GM12878 (cell line): ENCODE data around the gene CSMD2. TPM values are rescaled to one million over a fixed set of nuclear protein-coding genes. Genes with fewer than 3 reads are reported as not detected.

Experiments
- ATAC-seq: fragments of 200-7000 bp; cut with Tn5 transposase; 3 replicates; pipeline ENCODE4 v1.9.1; 2020; ENCODE audit warnings: mild to moderate bottlenecking, moderate library complexity
- BruUV-seq: library from RNA; stranded (reverse); fragments of 400-500 nt; replicated peaks from 2 replicates; lab custom pipeline; 2021; lab: Mats Ljungman, UMichigan
- CTCF ChIA-PET: fragments of 300-600 bp; sonication (Branson Sonifier 250); formaldehyde crosslinking; extraction: SDS; loops from one replicate; lab custom pipeline; 2021; ENCODE audit warnings: inconsistent platforms; lab: Yijun Ruan, JAX
- POLR2A ChIA-PET: fragments of 350-600 bp; formaldehyde crosslinking; extraction: SDS; loops from one replicate; lab custom pipeline; 2021; ENCODE audit warnings: inconsistent platforms; lab: Charles Lee
- RAD21 ChIA-PET: fragments of 300-600 bp; sonication (Branson Sonifier 250); formaldehyde crosslinking; loops from one replicate; lab custom pipeline; 2023; ENCODE audit warnings: antibody characterized with exemption; ENCODE audit not compliant: unreplicated experiment; lab: Charles Lee
- SMC1A ChIA-PET: fragments of 300-600 bp; sonication (Branson Sonifier 250); formaldehyde crosslinking; loops from one replicate; lab custom pipeline; 2023; ENCODE audit not compliant: unreplicated experiment, uncharacterized antibody; lab: Charles Lee
- DNase-seq: peaks from one replicate; pipeline ENCODE4 v3.0.0-alpha.2; 2011; ENCODE audit warnings: low read depth, low spot score
- FAIRE-seq: peaks from 3 replicates; lab custom pipeline; 2011; peaks lifted over from hg19 to GRCh38; lab: Jason Lieb, UNC
- H2AFZ ChIP-seq: 2 replicates; pipeline ENCODE4 v1.6.0; 2011; ENCODE audit warnings: low read depth, low read length, control low read depth; ENCODE audit not compliant: control insufficient read depth
- H3K27ac ChIP-seq: 2 replicates; pipeline ENCODE4 v1.5.1; 2011; ENCODE audit warnings: control low read depth; ENCODE audit not compliant: control insufficient read depth, insufficient read depth
- H3K27me3 ChIP-seq, 2 experiments: replicated peaks in 1 of 2; 2 replicates each; pipeline versions ENCODE4 v1.6.0 to v1.6.1; 2011; ENCODE audit warnings: low read length in 1 of 2; ENCODE audit not compliant: control insufficient read depth in 2 of 2, insufficient read depth in 2 of 2
- H3K36me3 ChIP-seq, 2 experiments: 2 replicates each; pipeline ENCODE4 v1.5.1; 2011; ENCODE audit warnings: low read length in 1 of 2; ENCODE audit not compliant: control insufficient read depth in 2 of 2, insufficient read depth in 2 of 2
- H3K4me1 ChIP-seq: 2 replicates; pipeline ENCODE4 v1.6.1; 2011; ENCODE audit warnings: mild to moderate bottlenecking, low read length, moderate library complexity, mixed read lengths; ENCODE audit not compliant: control insufficient read depth, insufficient read depth
- H3K4me2 ChIP-seq: 2 replicates; pipeline ENCODE4 v1.6.0; 2011; ENCODE audit warnings: control low read depth; ENCODE audit not compliant: control insufficient read depth, insufficient read depth
- H3K4me3 ChIP-seq: fragments of 200-600 bp; sonication (generic); 2 replicates; pipeline ENCODE4 v1.5.1; 2016
- H3K79me2 ChIP-seq: 2 replicates; pipeline ENCODE4 v1.6.0; 2011; ENCODE audit warnings: low read length; ENCODE audit not compliant: control insufficient read depth, insufficient read depth
- H3K9ac ChIP-seq: 2 replicates; pipeline ENCODE4 v1.8.0; 2011; ENCODE audit warnings: low read length, control low read depth, mixed read lengths; ENCODE audit not compliant: control insufficient read depth, insufficient read depth
- H3K9me3 ChIP-seq: replicated peaks from 3 replicates; pipeline ENCODE4 v1.5.1; 2011; ENCODE audit warnings: mild to moderate bottlenecking, low read length; ENCODE audit not compliant: control insufficient read depth, insufficient read depth
- H4K20me1 ChIP-seq: 2 replicates; pipeline ENCODE4 v1.6.0; 2011; ENCODE audit not compliant: control insufficient read depth, insufficient read depth
- BRCA1 ChIP-seq: IDR thresholded peaks from 2 replicates; pipeline ENCODE4 v1.6.1; 2011; ENCODE audit warnings: low read depth, low read length, improper control_type of control experiment
- IRF4 ChIP-seq: IDR thresholded peaks from 2 replicates; pipeline ENCODE4 v1.6.1; 2011; ENCODE audit warnings: low read depth, low read length
- KAT2A ChIP-seq: conservative IDR thresholded peaks from 2 replicates; pipeline ENCODE4 v1.6.1; 2011; ENCODE audit warnings: low read depth, low read length; ENCODE audit not compliant: control insufficient read depth
- KDM1A ChIP-seq: fragments of 200-600 bp; sonication (generic); IDR thresholded peaks from 2 replicates; pipeline ENCODE4 v1.6.1; 2016; ENCODE audit warnings: borderline replicate concordance
- NBN ChIP-seq: fragments of 450-650 bp; IDR thresholded peaks from 2 replicates; pipeline ENCODE4 v1.6.1; 2016
- NFIC ChIP-seq: IDR thresholded peaks from 2 replicates; pipeline ENCODE4 v1.6.1; 2012; ENCODE audit warnings: low read depth, mild to moderate bottlenecking, inconsistent platforms, low read length, moderate library complexity
- NFXL1 ChIP-seq: fragments of 450-650 bp; IDR thresholded peaks from 2 replicates; pipeline ENCODE4 v1.6.1; 2017; ENCODE audit warnings: antibody characterized with exemption, mild to moderate bottlenecking, borderline replicate concordance
- NKRF ChIP-seq: fragments of 450-650 bp; conservative IDR thresholded peaks from 2 replicates; pipeline ENCODE4 v1.6.1; 2017; ENCODE audit warnings: mild to moderate bottlenecking, moderate library complexity
- PAX5 ChIP-seq: IDR thresholded peaks from 2 replicates; pipeline ENCODE4 v1.6.1; 2011; ENCODE audit warnings: low read depth, low read length, borderline replicate concordance
- RAD51 ChIP-seq: fragments of 450-650 bp; IDR thresholded peaks from 2 replicates; pipeline ENCODE4 v1.6.1; 2016; ENCODE audit warnings: moderate library complexity, mild to moderate bottlenecking, inconsistent platforms
- RUNX3 ChIP-seq: IDR thresholded peaks from 2 replicates; pipeline ENCODE4 v1.6.1; 2012; ENCODE audit warnings: low read length, inconsistent platforms
- SKIL ChIP-seq: fragments of 450-650 bp; IDR thresholded peaks from 2 replicates; pipeline ENCODE4 v1.6.1; 2017; ENCODE audit warnings: mild to moderate bottlenecking, low read depth, inconsistent platforms; ENCODE audit not compliant: poor library complexity, severe bottlenecking
- SPI1 ChIP-seq: IDR thresholded peaks from 2 replicates; pipeline ENCODE4 v1.6.1; 2011; ENCODE audit warnings: low read depth, mild to moderate bottlenecking, low read length, moderate library complexity, borderline replicate concordance; ENCODE audit not compliant: insufficient read depth
- SUZ12 ChIP-seq: fragments of 200-600 bp; sonication (generic); IDR thresholded peaks from one replicate; pipeline ENCODE4 v1.6.1; 2018; ENCODE audit warnings: antibody characterized with exemption, mild to moderate bottlenecking; ENCODE audit not compliant: unreplicated experiment
- USF1 ChIP-seq: IDR thresholded peaks from 2 replicates; pipeline ENCODE4 v1.6.1; 2011; ENCODE audit warnings: borderline replicate concordance, low read depth, mild to moderate bottlenecking, moderate library complexity, mixed read lengths, low read length; ENCODE audit not compliant: insufficient read depth; ENCODE audit errors: extremely low read length
- ZNF207 ChIP-seq: fragments of 450-650 bp; IDR thresholded peaks from 2 replicates; pipeline ENCODE4 v1.6.1; 2014; ENCODE audit warnings: antibody characterized with exemption, mild to moderate bottlenecking, borderline replicate concordance
- WGBS: methylation state at CpG from one replicate; pipeline ENCODE4 v1.1.6; 2016; ENCODE audit warnings: low lambda C conversion rate; ENCODE audit not compliant: insufficient replicate concordance, insufficient coverage; ENCODE audit errors: missing lambda C conversion rate; 5-methylcytosine and 5-hydroxymethylcytosine counted together
- in situ Hi-C: fragments of 300-500 bp; cut with MboI; formaldehyde crosslinking; loops from 9 replicates; pipeline ENCODE4 v1.14.3; 2018; ENCODE audit warnings: mixed read lengths
- intact Hi-C: fragments of 100-400 bp; cut with micrococcal nuclease; formaldehyde crosslinking; loops from one replicate; pipeline ENCODE4 v1.14.2; 2022; ENCODE audit not compliant: unreplicated experiment
- polyA plus RNA-seq, 11 experiments: library from polyadenylated mRNA; depleted of rRNA in 4 of 11; unstranded in 6 of 11; stranded (reverse) in 5 of 11; fragments of >200 nt; fragmentation: Nextera tagmentation in 4 of 11; fragmentation: Illumina TruSeq in 1 of 11; extraction: Ambion mirVana in 4 of 11; extraction: Trizol in 1 of 11; gene quantifications; 1 replicate in 1 of 11; 2 replicates in 10 of 11; pipeline versions ENCODE4 v1.2.1 to v1.2.3, GENCODE V29; 2011 to 2016; ENCODE audit warnings: inconsistent platforms in 2 of 11, missing spikeins in 2 of 11, low read depth in 1 of 11
- total RNA-seq, 4 experiments: library from RNA; depleted of rRNA in 3 of 4; stranded (reverse); fragments of >200 nt in 3 of 4; fragmentation: Illumina TruSeq in 1 of 4; extraction: Trizol in 1 of 4; gene quantifications; 2 replicates each; pipeline versions ENCODE4 v1.2.1 to v1.2.3, GENCODE V29; 2013 to 2021
- TF ChIP-seq, protein P1 (sequence below): IDR thresholded peaks from 2 replicates; pipeline ENCODE4 v1.6.1; 2011; ENCODE audit warnings: mild to moderate bottlenecking, low read depth, low read length, moderate library complexity; ENCODE audit not compliant: insufficient replicate concordance

CSMD2 gene
- total and polyA plus RNA-seq, 10 of the 15 experiments (the other 5 are each of a cell fraction or from before 2014, with no cell fraction given), result under 0.01 TPM; not detected in 9

GRCh38 chr1:33529957-33530356, 635.1 kb downstream of the CSMD2 start (continued):
- TF ChIP-seq NKRF, result no peak

DNA sequence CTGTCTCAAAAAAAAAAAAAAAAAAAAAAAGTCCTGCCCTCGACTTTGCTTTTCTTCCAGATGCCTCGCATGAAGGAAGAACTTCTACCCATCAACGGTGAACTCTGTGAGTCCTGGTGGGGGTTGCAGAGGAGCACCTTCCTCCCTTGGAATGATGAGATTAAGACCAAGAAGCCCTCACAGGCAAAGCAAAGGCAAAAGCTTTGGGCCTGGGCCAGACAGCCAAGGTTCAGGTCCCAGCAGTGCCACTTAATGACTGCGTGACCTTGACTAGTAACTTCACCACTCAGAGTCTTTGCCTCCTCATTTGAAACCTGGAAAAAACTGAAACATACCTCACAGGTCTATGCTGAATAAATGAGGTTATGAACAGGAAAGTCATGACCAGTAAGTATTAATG, 637.1 kb downstream of the CSMD2 start:
- WGBS, result 62% methylated on average over 4 of the region's 4 CpGs
- POLR2A ChIA-PET, result no interaction called here
- Histone ChIP-seq H3K4me2 (no peak overlapping the region), H3K9ac (no peak overlapping the region), H3K27me3 (peaks cover 3 to 9% of the 10 kb centered on the region in 2 experiments; a peak in 3 of 4 replicates), H3K27ac (no peak overlapping the region), H3K4me1 (no peaks in the 10 kb centered on the region), H3K4me3 (no peak overlapping the region), H4K20me1 (no peaks in the 10 kb centered on the region), H2AFZ (no peak overlapping the region), H3K79me2 (no peaks in the 10 kb centered on the region), H3K36me3 (no peaks in the 10 kb centered on the region), H3K9me3 (no peaks in the 10 kb centered on the region)
- TF ChIP-seq BRCA1 (no peak), ZNF207 (no peak), IRF4 (no peak), RAD51 (no peak), PAX5 (no peak), SUZ12 (no peak), SPI1 (no peak), RUNX3 (no peak), NFIC (no peak), NBN (no peak), KAT2A (no peak), SKIL (no peak), KDM1A (no peak), USF1 (no peak), NFXL1 (no peak)
- TF ChIP-seq, protein P1, sequence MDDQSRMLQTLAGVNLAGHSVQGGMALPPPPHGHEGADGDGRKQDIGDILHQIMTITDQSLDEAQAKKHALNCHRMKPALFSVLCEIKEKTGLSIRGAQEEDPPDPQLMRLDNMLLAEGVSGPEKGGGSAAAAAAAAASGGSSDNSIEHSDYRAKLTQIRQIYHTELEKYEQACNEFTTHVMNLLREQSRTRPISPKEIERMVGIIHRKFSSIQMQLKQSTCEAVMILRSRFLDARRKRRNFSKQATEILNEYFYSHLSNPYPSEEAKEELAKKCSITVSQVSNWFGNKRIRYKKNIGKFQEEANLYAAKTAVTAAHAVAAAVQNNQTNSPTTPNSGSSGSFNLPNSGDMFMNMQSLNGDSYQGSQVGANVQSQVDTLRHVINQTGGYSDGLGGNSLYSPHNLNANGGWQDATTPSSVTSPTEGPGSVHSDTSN, result no peak
- in situ Hi-C loops, result no loop called here
- DNase-seq (no peak), ATAC-seq (no peak), FAIRE-seq (no peak)
- CTCF ChIA-PET, result no interaction called here
- RAD21 ChIA-PET, result no interaction called here
- intact Hi-C loops, result no loop called here
- SMC1A ChIA-PET, result no interaction called here
- BruUV-seq, result no TSS peak
